GM19467 (cell line): ENCODE measurements around the gene CNTNAP1.
"Not testable (repeated sequence)": the region's sequence is repeated elsewhere in the genome, so short reads cannot be mapped to it uniquely, and the experiment has no call there.

Experiments used
- ATAC-seq: cut with Tn5 transposase; IDR thresholded peaks from one replicate; pipeline ENCODE4 v1.9.1; 2021; ENCODE audit warnings: mild to moderate bottlenecking, moderate library complexity; ENCODE audit not compliant: unreplicated experiment

The CNTNAP1 gene

DNA sequence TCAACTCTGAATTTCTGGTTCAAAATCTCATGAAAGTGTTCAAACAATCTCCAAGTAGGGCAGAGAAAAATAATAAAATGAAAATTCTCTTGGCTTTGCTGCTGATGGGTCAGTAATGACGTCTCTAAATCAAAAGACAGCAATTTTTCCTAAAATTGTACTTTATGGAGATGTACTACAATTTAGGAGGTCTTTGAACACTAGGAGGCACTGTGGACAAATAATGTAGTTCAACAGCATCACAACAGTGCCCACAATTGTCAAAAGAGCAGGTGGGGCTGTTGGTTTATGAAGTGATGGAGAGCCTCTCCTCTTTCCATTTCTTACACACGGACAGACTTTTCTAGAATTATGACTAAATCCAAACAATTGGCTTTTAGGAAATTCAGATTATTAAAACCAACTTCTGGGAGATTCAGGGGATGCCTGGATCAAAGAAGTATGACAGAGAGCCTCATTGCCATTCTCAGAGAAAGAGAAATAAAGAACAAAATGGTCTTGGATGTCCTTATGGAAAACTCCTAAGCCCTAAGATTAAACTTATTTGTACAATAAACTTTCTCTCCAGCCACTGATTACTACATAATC, 38.8 kb downstream of the CNTNAP1 start:
- ATAC-seq = no peak

DNA sequence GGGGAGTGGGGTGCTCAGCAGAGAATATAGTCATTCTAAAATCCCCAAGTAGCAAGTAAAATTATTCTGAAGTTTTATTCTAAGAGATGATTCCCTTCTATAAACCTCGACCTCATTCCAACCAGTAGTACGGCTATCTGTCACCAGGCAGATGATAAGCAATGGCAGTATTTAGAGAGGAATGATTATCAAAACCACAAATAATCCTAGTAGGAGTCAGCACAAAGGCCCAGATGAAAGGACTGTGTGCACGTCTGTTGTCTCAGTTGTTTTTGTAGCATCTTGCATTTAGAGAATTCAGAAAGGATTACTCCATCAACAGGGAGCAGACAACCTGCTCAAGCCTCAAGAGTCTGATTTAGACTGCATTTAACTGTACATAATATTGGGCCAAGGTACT, 41.3 kb downstream of the CNTNAP1 start:
- ATAC-seq = no peak

DNA sequence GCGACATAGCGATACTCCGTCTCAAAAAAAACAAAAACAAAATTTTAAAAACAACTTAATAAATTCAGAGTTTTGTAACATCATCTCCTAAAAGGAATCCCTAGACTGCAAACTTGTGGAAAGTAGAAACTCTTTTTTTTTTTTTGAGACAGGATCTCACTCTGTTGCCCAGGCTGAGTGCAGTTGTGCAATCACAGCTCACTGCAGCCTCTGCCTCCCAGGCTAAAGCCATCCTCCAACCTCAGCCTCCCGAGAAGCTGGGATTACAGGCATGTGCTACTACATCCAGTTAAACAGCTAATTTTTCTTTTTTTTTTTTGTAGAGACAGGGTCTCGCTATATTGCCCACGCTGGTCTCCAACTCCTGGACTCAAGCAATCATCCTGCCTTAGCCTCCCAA, 42.8 kb downstream of the CNTNAP1 start:
- no peak for ATAC-seq

DNA sequence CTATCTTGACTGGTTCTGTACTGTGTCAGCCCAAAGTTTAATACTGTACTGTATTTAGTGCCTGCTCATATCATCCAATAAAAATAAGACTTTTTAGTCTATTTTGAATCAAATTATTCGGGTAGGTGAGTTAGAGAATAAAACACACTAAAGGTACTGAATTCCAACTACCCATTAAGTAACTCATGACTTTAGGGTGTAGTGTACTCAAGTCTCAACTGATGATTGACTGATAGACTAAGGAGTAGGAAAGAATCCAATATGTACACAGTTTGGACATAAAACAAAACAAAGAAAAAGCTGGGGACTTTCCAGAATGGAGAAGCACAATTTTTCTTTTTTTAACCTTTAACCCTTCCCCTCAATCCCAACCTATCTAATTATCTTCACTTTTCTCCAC, 58.4 kb downstream of the CNTNAP1 start:
- ATAC-seq = no peak

DNA sequence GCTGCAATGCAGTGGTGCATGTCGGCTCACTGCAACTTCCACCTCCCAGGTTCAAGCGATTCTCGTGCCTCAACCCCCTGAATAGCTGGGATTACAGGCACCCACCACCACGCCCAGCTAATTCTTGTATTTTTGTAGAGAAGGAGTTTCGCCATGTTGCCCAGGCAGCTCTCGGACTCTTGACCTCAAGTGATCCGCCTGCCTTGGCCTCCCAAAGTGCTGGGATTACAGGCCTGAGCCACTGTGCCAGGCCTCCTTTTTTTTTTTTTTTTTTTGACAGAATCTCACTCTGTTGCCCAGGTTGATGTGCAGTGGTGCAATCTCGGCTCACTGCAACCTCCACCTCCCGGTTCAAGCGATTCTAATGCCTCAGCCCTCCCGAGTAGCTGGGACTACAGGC, 60.6 kb downstream of the CNTNAP1 start:
- not testable (repeated sequence) for ATAC-seq

DNA sequence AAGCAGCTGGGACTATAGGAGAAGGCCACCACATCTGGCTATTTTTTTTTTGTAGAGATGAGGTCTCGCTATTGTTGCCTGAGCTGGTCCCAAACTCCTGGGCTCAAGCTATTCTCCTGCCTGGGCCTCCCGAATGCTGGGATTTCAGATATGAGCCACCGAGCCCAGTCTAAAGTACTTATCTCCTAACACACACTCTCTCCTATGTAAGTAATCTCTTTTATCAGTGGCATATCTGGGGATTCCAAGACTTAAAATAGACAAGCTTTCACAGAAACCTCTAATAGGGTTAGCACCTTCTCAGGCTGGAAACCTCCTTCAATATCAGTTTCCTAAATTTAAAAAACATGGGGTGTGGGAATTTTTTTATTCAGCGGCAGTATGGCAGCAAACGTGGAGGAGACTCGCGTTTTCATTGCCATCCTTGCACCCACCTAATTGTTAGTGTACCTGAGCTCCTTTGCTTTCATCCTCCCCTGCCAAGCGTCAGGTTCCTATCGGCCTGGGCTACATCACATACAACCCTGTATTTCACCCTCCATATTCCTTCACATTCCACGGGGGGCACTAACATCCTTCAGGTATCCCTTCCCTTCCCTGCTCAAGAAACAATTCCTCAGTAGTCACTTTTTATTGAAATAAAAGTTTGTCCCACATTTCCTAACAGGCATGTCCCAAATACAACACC, 61.4 kb downstream of the CNTNAP1 start:
- no peak for ATAC-seq

DNA sequence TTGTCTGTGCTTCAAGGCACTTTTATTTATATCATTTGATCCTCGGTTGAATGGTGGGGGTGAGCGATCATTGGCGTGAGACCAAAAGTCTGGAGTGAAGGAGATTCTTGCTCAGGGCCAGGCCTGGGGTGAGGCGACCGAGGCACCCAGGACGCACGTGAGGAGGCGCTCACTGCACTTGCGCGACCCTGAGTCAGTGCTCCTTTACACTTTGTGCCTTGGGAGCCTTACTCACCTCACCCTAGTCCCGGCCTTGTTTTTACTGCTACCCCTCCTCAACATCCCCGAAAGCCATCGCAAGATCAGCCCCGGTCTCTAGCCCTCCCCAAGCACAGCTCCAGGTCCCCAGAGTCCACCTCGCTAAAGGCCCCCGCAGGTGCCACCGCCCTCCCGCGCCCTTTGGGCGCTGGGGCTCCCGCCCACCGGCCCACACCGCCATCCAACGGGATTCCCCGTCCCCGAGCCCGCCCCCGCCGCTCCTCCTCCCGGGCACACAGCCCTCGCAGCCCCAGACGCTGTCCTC, 62.0 kb downstream of the CNTNAP1 start:
- ATAC-seq = peak; percentile 36

DNA sequence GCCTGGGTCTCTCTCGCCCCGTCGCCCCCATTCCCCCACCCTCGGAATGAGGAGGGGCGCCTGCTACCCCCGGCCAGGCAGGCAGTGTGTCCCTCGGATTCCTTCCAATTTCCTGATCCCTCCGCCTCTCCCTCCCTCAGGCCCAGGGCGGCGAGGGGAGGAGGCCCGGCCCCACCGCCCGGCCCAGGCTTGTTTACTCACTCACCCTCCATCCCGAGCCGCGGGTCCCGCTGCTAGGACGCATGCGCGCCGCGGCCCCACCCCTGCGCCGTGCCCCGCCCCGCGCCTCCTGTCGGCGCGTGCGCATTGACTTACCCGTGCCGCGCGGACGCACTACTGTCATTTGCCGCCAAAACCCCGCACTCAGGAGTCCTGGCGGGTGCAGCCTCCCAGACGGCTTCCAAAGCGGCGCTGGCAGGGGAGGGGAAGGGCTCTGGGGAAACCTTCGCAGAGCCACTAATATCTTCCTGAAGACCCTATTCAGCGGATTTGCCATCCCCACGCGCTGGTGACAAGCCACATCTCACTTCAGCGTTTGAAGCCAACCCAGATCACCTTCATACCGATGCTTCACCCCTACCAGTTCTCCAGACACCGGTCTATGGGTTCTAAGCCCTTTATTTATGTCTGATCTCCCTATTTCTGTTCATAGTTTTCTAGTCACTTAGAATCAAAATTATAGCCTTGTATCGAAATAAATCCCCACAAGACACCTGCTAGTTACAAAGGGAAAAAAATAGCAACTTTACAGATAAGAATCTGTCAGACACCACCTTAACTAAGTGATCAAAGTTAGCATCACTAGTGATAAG, 62.7 kb downstream of the CNTNAP1 start, which contains the start of gene EZH1:
Gene EZH1, minus strand, starts transcription at position 235 of the 812 bp plus-strand sequence. CDS start 16,099 bp downstream, outside the sequence.
- peak; percentile 74 for ATAC-seq

DNA sequence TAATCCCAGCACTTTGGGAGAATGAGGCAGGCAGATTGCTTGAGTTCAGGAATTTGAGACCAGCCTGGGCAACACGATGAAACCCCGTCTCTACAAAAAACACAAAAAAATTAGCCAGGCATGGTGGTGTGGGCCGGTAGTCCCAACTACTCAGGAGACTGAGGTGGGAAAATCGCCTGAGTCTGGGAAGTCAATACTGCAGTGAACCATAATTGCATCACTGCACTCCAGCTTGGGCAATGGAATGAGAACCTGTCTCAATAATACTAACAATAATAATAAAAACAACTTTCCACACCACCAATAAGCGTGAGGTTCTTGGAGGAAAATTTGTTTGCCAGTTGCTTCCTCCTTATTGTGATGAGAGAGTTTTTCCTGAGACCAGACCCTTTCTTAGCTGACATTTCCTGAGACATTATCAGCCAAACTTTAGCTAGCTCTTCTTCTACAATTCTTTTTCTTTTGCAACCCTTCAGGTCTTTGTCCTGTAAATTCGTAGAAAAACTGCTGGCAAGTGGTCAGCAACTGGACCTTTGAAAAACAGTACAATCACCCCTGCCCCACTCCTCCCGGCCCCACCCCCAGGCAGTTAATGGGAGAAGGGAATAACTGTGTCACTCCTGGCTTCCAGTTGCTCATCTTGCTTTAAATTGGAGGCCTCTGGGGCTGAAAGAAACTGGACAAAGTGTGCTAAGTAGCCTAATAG, 66.0 kb downstream of the CNTNAP1 start:
- ATAC-seq = no peak

DNA sequence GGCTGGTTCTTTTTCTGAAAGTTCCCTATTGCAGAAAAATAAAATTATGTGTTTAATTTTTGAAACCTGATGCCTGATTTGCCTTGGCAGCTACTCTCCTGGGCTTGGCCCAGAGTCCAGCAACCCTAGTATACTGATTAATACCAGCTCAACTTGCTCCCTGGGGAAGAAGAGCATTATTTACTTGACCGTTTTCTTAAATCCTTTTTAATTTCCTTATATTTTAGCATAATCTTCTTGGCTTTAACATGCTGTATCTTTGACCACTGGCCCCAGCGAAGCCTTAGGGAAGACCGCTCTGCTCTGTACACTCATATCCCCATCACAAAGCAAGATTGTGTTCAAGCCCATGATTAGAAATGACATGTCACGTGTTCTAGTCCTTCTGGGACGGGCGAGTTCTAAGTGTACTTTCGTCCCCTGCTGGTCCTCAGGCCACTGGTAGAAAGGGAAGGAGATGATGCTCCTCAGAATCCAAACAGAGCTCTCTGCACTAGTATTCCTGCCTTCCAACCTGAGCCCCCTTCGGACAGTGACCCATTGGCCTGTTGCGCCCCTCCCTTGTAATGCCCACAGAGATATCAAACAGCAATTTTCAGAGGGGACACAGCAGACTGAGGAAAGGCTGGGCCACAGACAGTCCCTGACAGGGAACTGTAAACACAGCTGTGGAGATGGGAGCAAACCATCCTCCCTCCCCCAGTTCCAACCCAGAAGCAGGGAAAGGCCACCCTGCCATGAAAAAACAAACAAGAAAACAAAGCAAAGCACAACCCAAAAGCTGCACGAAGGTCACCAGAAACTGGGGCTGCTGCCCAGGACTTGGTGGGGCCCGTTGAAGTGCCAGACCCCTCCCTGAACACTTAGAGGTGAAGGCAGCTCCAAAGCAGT, 66.8 kb downstream of the CNTNAP1 start:
- no peak for ATAC-seq
